ENCODE data around the gene PRSS50.

The PRSS50 gene

DNA sequence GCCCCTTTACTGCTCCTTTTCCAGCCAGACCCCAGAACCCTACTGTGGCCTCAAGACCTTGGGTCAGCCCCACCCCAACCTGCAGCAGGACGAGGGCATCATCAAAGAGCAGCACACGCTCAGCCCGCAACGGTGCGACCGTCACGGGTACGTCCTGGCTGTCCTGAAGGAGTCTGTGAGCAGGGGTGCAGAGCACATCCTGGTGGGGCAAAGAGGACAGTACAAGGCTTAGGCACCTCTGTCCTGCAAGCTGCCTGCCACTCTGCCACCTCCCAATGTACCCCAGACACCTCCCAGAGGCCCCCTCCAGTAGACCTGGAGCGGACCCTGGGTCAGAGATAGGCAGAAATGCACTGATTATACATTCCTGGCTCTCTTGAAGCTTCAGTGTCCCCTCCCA lies 32.2 kb downstream of the PRSS50 start:
- H3K36me3 ChIP-seq (ENCODE audit: control insufficient read depth in 2 of 2, insufficient read depth in 2 of 2, low read length in 2 of 2), result peaks cover 12 to 46% of the 10 kb centered on the region in 2 donors
- no peak overlapping the region for H3K27ac ChIP-seq (ENCODE audit: low read depth in 2 of 2, low read length in 2 of 2)
- no peaks in the 10 kb centered on the region for H3K9me3 ChIP-seq (ENCODE audit: control insufficient read depth in 2 of 2, low read length in 2 of 2)
- H3K4me3 ChIP-seq (ENCODE audit: low read length in 2 of 2), result no peak overlapping the region
- H3K4me1 ChIP-seq (ENCODE audit: control insufficient read depth in 2 of 2, insufficient read depth in 2 of 2, low read length in 2 of 2), result peaks cover under 1 to 3% of the 10 kb centered on the region in 2 donors
- H3K27me3 ChIP-seq (ENCODE audit: control insufficient read depth in 2 of 2, insufficient read depth in 2 of 2, low read length in 2 of 2), result no peaks in the 10 kb centered on the region
- H3K9ac ChIP-seq (ENCODE audit: low read depth in 1 of 2, low read length in 2 of 2), result no peak overlapping the region

DNA sequence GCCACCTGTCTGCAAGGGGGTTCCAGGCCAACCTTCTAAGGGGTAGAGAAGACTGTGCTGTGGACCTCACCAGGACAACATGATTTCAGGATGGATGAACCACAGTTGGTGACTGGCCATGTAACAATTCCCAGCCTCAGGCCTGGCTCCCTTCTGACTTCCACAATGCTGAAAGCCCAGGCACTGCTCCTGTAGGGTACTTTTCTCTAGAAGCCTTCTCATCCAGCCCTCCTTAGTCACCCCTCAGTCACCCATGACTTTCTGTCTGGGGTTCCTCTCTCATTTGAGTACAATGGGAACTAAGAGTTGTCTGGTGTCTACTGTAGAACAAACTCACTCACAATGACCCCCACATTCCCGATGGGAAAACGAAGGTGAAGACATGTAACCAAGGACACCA lies 32.8 kb downstream of the PRSS50 start:
- H3K4me1 ChIP-seq (ENCODE audit: control insufficient read depth in 2 of 2, insufficient read depth in 2 of 2, low read length in 2 of 2), result no peaks in the 10 kb centered on the region
- H3K4me3 ChIP-seq (ENCODE audit: low read length in 2 of 2), result no peak overlapping the region
- H3K9ac ChIP-seq (ENCODE audit: low read depth in 1 of 2, low read length in 2 of 2), result no peak overlapping the region
- H3K36me3 ChIP-seq (ENCODE audit: control insufficient read depth in 2 of 2, insufficient read depth in 2 of 2, low read length in 2 of 2), result peaks cover 12 to 48% of the 10 kb centered on the region in 2 donors
- H3K9me3 ChIP-seq (ENCODE audit: control insufficient read depth in 2 of 2, low read length in 2 of 2), result no peaks in the 10 kb centered on the region
- no peak overlapping the region for H3K27ac ChIP-seq (ENCODE audit: low read depth in 2 of 2, low read length in 2 of 2)
- H3K27me3 ChIP-seq (ENCODE audit: control insufficient read depth in 2 of 2, insufficient read depth in 2 of 2, low read length in 2 of 2), result no peaks in the 10 kb centered on the region

DNA sequence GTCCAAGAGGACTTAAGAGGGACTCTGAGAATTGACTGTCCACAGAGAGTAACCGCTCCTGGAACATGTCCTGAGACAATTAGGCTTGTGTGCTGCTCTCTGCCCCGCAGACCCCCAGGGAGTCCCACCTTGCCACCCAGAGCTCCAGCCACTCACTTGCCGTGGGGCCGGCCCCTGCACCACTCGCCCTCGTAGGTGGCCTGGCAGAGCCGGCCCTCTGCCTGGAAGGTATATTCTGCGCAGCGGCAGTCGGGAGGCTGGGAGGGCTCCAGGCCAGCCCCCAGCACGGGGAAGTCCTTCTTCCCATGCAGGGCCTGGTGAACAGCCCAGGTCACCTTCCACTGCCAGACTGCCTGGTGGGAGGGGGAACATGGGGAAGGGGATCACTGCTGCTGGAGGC lies 34.7 kb downstream of the PRSS50 start:
- no peaks in the 10 kb centered on the region for H3K27me3 ChIP-seq (ENCODE audit: control insufficient read depth in 2 of 2, insufficient read depth in 2 of 2, low read length in 2 of 2)
- H3K36me3 ChIP-seq (ENCODE audit: control insufficient read depth in 2 of 2, insufficient read depth in 2 of 2, low read length in 2 of 2), result peaks cover 10 to 42% of the 10 kb centered on the region in 2 donors
- H3K9ac ChIP-seq (ENCODE audit: low read depth in 1 of 2, low read length in 2 of 2), result no peak overlapping the region
- no peak overlapping the region for H3K4me3 ChIP-seq (ENCODE audit: low read length in 2 of 2)
- H3K9me3 ChIP-seq (ENCODE audit: control insufficient read depth in 2 of 2, low read length in 2 of 2), result no peaks in the 10 kb centered on the region
- H3K4me1 ChIP-seq (ENCODE audit: control insufficient read depth in 2 of 2, insufficient read depth in 2 of 2, low read length in 2 of 2), result no peaks in the 10 kb centered on the region
- no peak overlapping the region for H3K27ac ChIP-seq (ENCODE audit: low read depth in 2 of 2, low read length in 2 of 2)

DNA sequence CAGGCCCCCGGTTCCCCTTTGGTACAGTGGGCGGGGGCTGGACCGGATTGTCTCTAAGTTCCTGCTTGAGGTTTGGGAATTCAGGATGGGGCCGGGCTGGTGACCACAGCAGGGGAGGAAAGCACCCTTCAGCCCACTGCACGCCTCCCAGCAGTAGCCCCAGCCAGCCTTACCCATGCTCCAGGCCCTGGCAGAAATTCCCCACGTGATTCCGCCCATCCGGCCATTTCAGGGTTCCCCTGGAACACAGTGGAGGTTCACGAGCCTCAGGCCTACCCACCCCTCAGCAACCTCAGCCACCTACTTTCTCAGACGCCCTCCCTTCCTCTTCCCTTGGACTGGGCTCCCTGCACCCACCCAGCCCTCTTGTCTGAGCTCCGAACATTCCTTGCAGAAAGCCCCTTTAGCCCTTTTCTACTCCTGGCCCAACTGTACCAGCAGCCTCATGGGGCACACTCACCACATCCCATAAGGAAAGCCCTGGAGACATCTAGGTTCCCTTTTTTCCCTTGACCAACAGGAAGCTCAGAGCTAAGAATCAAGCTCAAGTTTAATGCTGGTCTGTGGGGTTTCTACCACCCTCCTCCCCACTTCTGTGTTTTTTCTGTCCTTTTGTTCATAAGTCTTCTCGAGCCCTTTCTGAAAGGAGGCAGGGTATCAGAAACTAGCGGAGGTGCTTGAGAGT lies 35.7 kb downstream of the PRSS50 start:
- Histone ChIP-seq H3K36me3 (ENCODE audit: control insufficient read depth in 2 of 2, insufficient read depth in 2 of 2, low read length in 2 of 2) (peaks cover 8 to 39% of the 10 kb centered on the region in 2 donors), H3K9ac (ENCODE audit: low read depth in 1 of 2, low read length in 2 of 2) (no peak overlapping the region), H3K27ac (ENCODE audit: low read depth in 2 of 2, low read length in 2 of 2) (no peak overlapping the region), H3K9me3 (ENCODE audit: control insufficient read depth in 2 of 2, low read length in 2 of 2) (no peaks in the 10 kb centered on the region), H3K4me1 (ENCODE audit: control insufficient read depth in 2 of 2, insufficient read depth in 2 of 2, low read length in 2 of 2) (peaks cover 0 to 3% of the 10 kb centered on the region in 2 donors), H3K27me3 (ENCODE audit: control insufficient read depth in 2 of 2, insufficient read depth in 2 of 2, low read length in 2 of 2) (no peaks in the 10 kb centered on the region), H3K4me3 (ENCODE audit: low read length in 2 of 2) (no peak overlapping the region)

DNA sequence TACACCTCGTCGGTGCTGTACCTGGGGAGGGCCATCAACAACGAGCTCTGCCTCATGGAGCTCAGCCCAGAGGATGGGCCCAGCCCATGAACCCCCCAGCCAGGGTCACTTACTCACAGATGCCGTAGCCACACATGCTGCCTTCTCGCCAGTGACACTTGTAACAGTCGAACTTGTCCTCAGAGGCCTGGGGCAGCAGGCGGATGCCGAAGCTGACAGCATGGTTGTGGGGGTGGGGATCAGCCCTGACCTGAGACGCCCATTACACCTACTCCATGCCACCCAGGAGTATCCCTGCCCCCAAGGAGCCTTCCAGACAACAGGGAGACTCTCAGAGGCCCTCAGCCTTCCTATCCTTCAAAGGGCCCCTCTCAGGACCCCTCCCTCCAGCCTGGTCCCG lies 36.3 kb downstream of the PRSS50 start:
- H3K9ac ChIP-seq (ENCODE audit: low read depth in 1 of 2, low read length in 2 of 2), result no peak overlapping the region
- no peak overlapping the region for H3K27ac ChIP-seq (ENCODE audit: low read depth in 2 of 2, low read length in 2 of 2)
- H3K4me1 ChIP-seq (ENCODE audit: control insufficient read depth in 2 of 2, insufficient read depth in 2 of 2, low read length in 2 of 2), result peaks cover 0 to 3% of the 10 kb centered on the region in 2 donors
- H3K27me3 ChIP-seq (ENCODE audit: control insufficient read depth in 2 of 2, insufficient read depth in 2 of 2, low read length in 2 of 2), result no peaks in the 10 kb centered on the region
- H3K9me3 ChIP-seq (ENCODE audit: control insufficient read depth in 2 of 2, low read length in 2 of 2), result no peaks in the 10 kb centered on the region
- peaks cover 8 to 34% of the 10 kb centered on the region in 2 donors for H3K36me3 ChIP-seq (ENCODE audit: control insufficient read depth in 2 of 2, insufficient read depth in 2 of 2, low read length in 2 of 2)
- H3K4me3 ChIP-seq (ENCODE audit: low read length in 2 of 2), result no peak overlapping the region

DNA sequence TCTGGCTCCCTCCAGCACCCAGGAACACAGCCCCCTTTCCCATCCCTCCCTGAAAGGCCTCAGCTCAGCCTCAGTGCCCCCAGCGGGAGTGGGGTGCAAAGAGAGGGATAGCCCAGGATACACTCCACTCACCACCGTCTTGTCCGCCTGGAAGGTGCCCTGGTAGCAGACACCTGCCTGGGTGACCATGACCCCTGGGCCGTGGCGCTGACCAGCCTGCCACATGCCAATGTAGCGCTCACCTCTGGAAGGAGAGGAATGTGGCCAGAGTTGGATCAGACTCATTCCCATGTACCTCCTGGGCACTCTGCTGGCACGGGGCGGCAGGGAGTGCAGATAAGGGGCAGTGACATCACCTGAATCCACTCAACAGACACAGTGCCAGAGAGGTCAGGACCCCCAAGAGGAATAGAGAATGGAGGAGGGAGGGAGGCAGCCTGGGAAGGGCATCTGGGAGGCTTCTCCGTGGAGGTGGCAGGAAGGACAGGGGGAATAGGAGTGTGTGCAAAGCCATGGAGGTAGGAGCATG lies 37.3 kb downstream of the PRSS50 start:
- Histone ChIP-seq H3K27ac (ENCODE audit: low read depth in 2 of 2, low read length in 2 of 2) (no peak overlapping the region), H3K9me3 (ENCODE audit: control insufficient read depth in 2 of 2, low read length in 2 of 2) (no peaks in the 10 kb centered on the region), H3K4me3 (ENCODE audit: low read length in 2 of 2) (no peak overlapping the region), H3K9ac (ENCODE audit: low read depth in 1 of 2, low read length in 2 of 2) (no peak overlapping the region), H3K36me3 (ENCODE audit: control insufficient read depth in 2 of 2, insufficient read depth in 2 of 2, low read length in 2 of 2) (peaks cover 8 to 24% of the 10 kb centered on the region in 2 donors), H3K27me3 (ENCODE audit: control insufficient read depth in 2 of 2, insufficient read depth in 2 of 2, low read length in 2 of 2) (no peaks in the 10 kb centered on the region), H3K4me1 (ENCODE audit: control insufficient read depth in 2 of 2, insufficient read depth in 2 of 2, low read length in 2 of 2) (peaks cover 0 to 3% of the 10 kb centered on the region in 2 donors)

DNA sequence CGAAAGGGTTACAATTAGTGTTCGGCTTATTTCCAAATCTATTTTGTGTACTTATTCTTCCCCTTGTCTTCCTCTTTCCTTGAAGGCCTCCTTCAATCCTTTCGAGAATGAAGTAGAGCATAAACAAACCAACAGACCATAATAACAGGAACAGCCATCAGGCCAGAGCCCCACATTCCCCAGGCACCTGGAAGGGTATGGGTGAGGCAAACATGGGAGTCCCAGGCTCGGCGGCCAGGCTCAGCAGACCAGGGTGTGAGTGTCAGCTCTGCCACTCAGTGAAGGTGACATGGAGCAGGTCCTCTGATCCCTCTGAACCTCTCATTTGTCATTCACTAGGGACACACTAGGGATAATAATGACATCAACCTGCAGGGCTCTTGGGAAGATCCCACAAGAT lies 38.0 kb downstream of the PRSS50 start:
- peaks cover 8 to 20% of the 10 kb centered on the region in 2 donors for H3K36me3 ChIP-seq (ENCODE audit: control insufficient read depth in 2 of 2, insufficient read depth in 2 of 2, low read length in 2 of 2)

GRCh38 chr3:46678280-46678679 lies 39.4 kb downstream of the PRSS50 start:
- no peaks in the 10 kb centered on the region for H3K9me3 ChIP-seq (ENCODE audit: control insufficient read depth in 2 of 2, low read length in 2 of 2)
- peaks cover 11 to 14% of the 10 kb centered on the region in 2 donors for H3K36me3 ChIP-seq (ENCODE audit: control insufficient read depth in 2 of 2, insufficient read depth in 2 of 2, low read length in 2 of 2)
- H3K9ac ChIP-seq (ENCODE audit: low read depth in 1 of 2, low read length in 2 of 2), result no peak overlapping the region

More for the DNA sequence above, 38.0 kb downstream of the PRSS50 start:
- Histone ChIP-seq H3K9ac (ENCODE audit: low read depth in 1 of 2, low read length in 2 of 2) (no peak overlapping the region), H3K9me3 (ENCODE audit: control insufficient read depth in 2 of 2, low read length in 2 of 2) (no peaks in the 10 kb centered on the region), H3K4me1 (ENCODE audit: control insufficient read depth in 2 of 2, insufficient read depth in 2 of 2, low read length in 2 of 2) (peaks cover 0 to 3% of the 10 kb centered on the region in 2 donors), H3K27ac (ENCODE audit: low read depth in 2 of 2, low read length in 2 of 2) (no peak overlapping the region), H3K27me3 (ENCODE audit: control insufficient read depth in 2 of 2, insufficient read depth in 2 of 2, low read length in 2 of 2) (no peaks in the 10 kb centered on the region), H3K4me3 (ENCODE audit: low read length in 2 of 2) (no peak overlapping the region)

GRCh38 chr3:46677411-46677726 lies 40.3 kb downstream of the PRSS50 start:
- peak overlapping the region; percentile 32 to 51 for H3K27ac ChIP-seq (ENCODE audit: low read depth in 2 of 2, low read length in 2 of 2)
- H3K9me3 ChIP-seq (ENCODE audit: control insufficient read depth in 2 of 2, low read length in 2 of 2), result no peaks in the 10 kb centered on the region
- peaks cover 9 to 10% of the 10 kb centered on the region in 2 donors for H3K36me3 ChIP-seq (ENCODE audit: control insufficient read depth in 2 of 2, insufficient read depth in 2 of 2, low read length in 2 of 2)
- peak overlapping the region in 1 of 2 donors; percentile 28 for H3K9ac ChIP-seq (ENCODE audit: low read depth in 1 of 2, low read length in 2 of 2)
- no peaks in the 10 kb centered on the region for H3K27me3 ChIP-seq (ENCODE audit: control insufficient read depth in 2 of 2, insufficient read depth in 2 of 2, low read length in 2 of 2)
- H3K4me1 ChIP-seq (ENCODE audit: control insufficient read depth in 2 of 2, insufficient read depth in 2 of 2, low read length in 2 of 2), result peaks cover 0 to 3% of the 10 kb centered on the region in 2 donors
- no peak overlapping the region for H3K4me3 ChIP-seq (ENCODE audit: low read length in 2 of 2)

More at GRCh38 chr3:46678280-46678679, 39.4 kb downstream of the PRSS50 start:
- peaks cover 0 to 3% of the 10 kb centered on the region in 2 donors for H3K4me1 ChIP-seq (ENCODE audit: control insufficient read depth in 2 of 2, insufficient read depth in 2 of 2, low read length in 2 of 2)
- no peak overlapping the region for H3K27ac ChIP-seq (ENCODE audit: low read depth in 2 of 2, low read length in 2 of 2)
- no peak overlapping the region for H3K4me3 ChIP-seq (ENCODE audit: low read length in 2 of 2)
- H3K27me3 ChIP-seq (ENCODE audit: control insufficient read depth in 2 of 2, insufficient read depth in 2 of 2, low read length in 2 of 2), result no peaks in the 10 kb centered on the region

- Histone ChIP-seq H3K27me3 (ENCODE audit: control insufficient read depth in 2 of 2, insufficient read depth in 2 of 2, low read length in 2 of 2) (no peaks in the 10 kb centered on the region), H3K9ac (ENCODE audit: low read depth in 1 of 2, low read length in 2 of 2) (peak overlapping the region in 1 of 2 donors; percentile 28), H3K27ac (ENCODE audit: low read depth in 2 of 2, low read length in 2 of 2) (peak overlapping the region; percentile 32 to 51), H3K4me3 (ENCODE audit: low read length in 2 of 2) (peak overlapping the region in 1 of 2 donors; percentile 48), H3K9me3 (ENCODE audit: control insufficient read depth in 2 of 2, low read length in 2 of 2) (no peaks in the 10 kb centered on the region), H3K4me1 (ENCODE audit: control insufficient read depth in 2 of 2, insufficient read depth in 2 of 2, low read length in 2 of 2) (peaks cover 0 to 3% of the 10 kb centered on the region in 2 donors), H3K36me3 (ENCODE audit: control insufficient read depth in 2 of 2, insufficient read depth in 2 of 2, low read length in 2 of 2) (peaks cover 9 to 12% of the 10 kb centered on the region in 2 donors)
Measured at GRCh38 chr3:46676601-46677410, 40.9 kb downstream of the PRSS50 start.

Measured in mucosa of rectum (tissue), 2 donors.